ENCODE measurements around the gene ASAP3. TPM values are rescaled to one million over a fixed set of nuclear protein-coding genes. Genes with fewer than 3 reads are reported as not detected.

The ASAP3 gene
- total and polyA plus RNA-seq, 2 of the 13 experiments (the other 11 are each of a cell fraction or from before 2014, with no cell fraction given), result 32.6 to 37.0 TPM

GRCh38 chr1:23478896-23479665, 4.9 kb downstream of the ASAP3 start (continued):
- TF ChIP-seq, protein P1, sequence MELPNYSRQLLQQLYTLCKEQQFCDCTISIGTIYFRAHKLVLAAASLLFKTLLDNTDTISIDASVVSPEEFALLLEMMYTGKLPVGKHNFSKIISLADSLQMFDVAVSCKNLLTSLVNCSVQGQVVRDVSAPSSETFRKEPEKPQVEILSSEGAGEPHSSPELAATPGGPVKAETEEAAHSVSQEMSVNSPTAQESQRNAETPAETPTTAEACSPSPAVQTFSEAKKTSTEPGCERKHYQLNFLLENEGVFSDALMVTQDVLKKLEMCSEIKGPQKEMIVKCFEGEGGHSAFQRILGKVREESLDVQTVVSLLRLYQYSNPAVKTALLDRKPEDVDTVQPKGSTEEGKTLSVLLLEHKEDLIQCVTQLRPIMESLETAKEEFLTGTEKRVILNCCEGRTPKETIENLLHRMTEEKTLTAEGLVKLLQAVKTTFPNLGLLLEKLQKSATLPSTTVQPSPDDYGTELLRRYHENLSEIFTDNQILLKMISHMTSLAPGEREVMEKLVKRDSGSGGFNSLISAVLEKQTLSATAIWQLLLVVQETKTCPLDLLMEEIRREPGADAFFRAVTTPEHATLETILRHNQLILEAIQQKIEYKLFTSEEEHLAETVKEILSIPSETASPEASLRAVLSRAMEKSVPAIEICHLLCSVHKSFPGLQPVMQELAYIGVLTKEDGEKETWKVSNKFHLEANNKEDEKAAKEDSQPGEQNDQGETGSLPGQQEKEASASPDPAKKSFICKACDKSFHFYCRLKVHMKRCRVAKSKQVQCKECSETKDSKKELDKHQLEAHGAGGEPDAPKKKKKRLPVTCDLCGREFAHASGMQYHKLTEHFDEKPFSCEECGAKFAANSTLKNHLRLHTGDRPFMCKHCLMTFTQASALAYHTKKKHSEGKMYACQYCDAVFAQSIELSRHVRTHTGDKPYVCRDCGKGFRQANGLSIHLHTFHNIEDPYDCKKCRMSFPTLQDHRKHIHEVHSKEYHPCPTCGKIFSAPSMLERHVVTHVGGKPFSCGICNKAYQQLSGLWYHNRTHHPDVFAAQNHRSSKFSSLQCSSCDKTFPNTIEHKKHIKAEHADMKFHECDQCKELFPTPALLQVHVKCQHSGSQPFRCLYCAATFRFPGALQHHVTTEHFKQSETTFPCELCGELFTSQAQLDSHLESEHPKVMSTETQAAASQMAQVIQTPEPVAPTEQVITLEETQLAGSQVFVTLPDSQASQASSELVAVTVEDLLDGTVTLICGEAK (IDR thresholded peaks at IDR 0.05), result no peak
- TF ChIP-seq, protein P1 (CRISPR knock-in tag; IDR thresholded peaks at IDR 0.05), result peak; percentile 27; the same call in 1 of the 2 replicates
- TF ChIP-seq SKIL (CRISPR knock-in tag; IDR thresholded peaks at IDR 0.05; ENCODE audit: borderline replicate concordance) (peak; percentile 85; the same call in 1 of the 2 replicates), FLYWCH1 (CRISPR knock-in tag; IDR thresholded peaks at IDR 0.05) (no peak), FOXA3 (CRISPR knock-in tag; IDR thresholded peaks at IDR 0.05) (peak; percentile 94), SIN3A (IDR thresholded peaks at IDR 0.05; ENCODE audit: borderline replicate concordance, low read depth, low read length) (peak; percentile 53; the same call in 1 of the 2 replicates)
- TF ChIP-seq, protein P2, sequence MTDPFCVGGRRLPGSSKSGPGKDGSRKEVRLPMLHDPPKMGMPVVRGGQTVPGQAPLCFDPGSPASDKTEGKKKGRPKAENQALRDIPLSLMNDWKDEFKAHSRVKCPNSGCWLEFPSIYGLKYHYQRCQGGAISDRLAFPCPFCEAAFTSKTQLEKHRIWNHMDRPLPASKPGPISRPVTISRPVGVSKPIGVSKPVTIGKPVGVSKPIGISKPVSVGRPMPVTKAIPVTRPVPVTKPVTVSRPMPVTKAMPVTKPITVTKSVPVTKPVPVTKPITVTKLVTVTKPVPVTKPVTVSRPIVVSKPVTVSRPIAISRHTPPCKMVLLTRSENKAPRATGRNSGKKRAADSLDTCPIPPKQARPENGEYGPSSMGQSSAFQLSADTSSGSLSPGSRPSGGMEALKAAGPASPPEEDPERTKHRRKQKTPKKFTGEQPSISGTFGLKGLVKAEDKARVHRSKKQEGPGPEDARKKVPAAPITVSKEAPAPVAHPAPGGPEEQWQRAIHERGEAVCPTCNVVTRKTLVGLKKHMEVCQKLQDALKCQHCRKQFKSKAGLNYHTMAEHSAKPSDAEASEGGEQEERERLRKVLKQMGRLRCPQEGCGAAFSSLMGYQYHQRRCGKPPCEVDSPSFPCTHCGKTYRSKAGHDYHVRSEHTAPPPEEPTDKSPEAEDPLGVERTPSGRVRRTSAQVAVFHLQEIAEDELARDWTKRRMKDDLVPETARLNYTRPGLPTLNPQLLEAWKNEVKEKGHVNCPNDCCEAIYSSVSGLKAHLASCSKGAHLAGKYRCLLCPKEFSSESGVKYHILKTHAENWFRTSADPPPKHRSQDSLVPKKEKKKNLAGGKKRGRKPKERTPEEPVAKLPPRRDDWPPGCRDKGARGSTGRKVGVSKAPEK (CRISPR knock-in tag; IDR thresholded peaks at IDR 0.05; ENCODE audit: borderline replicate concordance), result no peak

Measured in HepG2 (cell line).